GM18508 (cell line): Measurements from ENCODE around the gene FBXL7.

Experiments used
- ATAC-seq: cut with Tn5 transposase; IDR thresholded peaks from one replicate; pipeline ENCODE4 v1.9.1; 2021; ENCODE audit warnings: moderate number of reproducible peaks; ENCODE audit not compliant: insufficient read depth, unreplicated experiment

The FBXL7 gene

DNA sequence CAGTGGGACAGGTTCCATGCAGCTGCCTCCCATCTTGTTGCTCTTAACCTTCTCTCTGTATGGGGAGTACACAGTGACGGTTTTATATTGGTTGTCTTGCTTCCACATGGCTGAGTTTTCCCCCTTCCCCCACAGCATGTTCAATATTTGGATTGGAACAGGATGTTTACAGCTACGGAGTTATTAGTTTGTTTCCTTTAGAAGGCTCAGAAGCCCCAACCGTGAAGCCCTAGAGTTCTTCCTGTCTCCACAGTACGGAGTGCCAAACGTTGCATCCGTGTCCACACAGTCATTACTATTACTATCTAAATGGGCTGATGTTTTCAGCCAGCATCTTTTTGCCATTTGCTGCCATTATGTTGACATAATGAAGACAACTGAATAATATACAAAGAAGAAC is 402.1 kb downstream of the FBXL7 start:
- ATAC-seq: no peak

- no peak for ATAC-seq
Measured at GRCh38 chr5:15904899-15905830, 405.2 kb downstream of the FBXL7 start.

GRCh38 chr5:15914638-15915037 is 414.7 kb downstream of the FBXL7 start:
- no peak for ATAC-seq

- ATAC-seq: no peak
Measured at GRCh38 chr5:15926586-15926985, 426.6 kb downstream of the FBXL7 start.

DNA sequence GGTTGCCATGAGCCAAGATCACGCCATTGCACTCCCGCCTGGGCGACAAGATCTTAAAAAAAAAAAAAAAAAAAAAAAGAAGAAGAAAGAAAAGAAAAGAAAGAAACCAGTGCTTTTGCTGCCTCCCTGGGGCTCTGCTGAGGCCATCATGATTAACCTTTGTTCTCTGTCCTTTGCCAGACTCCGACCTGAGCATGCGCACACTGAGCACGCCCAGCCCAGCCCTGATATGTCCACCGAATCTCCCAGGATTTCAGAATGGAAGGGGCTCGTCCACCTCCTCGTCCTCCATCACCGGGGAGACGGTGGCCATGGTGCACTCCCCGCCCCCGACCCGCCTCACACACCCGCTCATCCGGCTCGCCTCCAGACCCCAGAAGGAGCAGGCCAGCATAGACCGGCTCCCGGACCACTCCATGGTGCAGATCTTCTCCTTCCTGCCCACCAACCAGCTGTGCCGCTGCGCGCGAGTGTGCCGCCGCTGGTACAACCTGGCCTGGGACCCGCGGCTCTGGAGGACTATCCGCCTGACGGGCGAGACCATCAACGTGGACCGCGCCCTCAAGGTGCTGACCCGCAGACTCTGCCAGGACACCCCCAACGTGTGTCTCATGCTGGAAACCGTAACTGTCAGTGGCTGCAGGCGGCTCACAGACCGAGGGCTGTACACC is 427.9 kb downstream of the FBXL7 start:
- ATAC-seq: no peak

- no peak for ATAC-seq
Measured at GRCh38 chr5:15929611-15930263, 429.8 kb downstream of the FBXL7 start.

- no peak for ATAC-seq
Measured at GRCh38 chr5:15932066-15932465, 432.1 kb downstream of the FBXL7 start.

DNA sequence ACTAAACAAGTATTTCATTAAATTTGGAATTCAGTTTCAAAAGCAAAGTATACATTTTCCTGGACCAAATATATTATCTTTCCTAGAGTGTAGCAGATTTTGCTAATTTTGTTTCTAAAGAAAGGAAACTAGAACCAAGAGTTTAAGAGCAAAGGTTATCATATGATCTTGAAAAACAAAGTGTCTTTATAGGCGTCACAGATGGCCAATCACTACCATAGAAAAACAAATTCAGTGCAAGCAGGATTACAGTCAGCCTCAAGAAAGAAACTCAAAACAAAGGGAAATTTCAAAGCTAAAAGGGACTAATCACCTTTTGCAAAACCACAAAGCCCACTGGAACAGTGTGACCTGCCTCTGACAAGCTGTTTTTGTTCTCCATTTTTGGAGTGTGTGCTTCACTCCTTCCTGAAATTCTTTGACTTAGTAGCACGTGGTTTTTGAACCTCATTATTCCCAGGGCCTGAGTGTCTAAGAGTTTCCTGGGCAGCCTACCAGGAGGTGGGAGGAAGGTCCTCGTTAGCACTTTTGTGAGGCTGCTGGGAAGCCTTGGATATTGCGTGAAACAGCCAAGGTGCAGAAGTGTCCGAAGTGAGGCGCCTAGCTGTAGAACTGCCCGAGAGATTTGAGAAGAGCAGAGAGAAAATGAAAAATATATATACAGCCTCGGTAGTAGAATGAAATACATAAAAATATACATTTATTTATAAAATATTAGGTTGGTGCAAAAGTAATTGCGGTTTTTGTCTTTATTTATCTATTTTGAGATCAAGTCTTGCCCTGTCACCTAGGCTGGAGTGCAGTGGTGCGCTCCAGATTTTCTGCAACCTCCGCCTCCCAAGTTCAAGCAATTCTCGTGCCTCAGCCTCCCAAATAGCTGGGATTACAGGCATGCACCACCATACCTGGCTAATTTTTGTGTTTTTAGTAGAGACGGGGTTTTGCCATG is 433.6 kb downstream of the FBXL7 start:
- no peak for ATAC-seq

DNA sequence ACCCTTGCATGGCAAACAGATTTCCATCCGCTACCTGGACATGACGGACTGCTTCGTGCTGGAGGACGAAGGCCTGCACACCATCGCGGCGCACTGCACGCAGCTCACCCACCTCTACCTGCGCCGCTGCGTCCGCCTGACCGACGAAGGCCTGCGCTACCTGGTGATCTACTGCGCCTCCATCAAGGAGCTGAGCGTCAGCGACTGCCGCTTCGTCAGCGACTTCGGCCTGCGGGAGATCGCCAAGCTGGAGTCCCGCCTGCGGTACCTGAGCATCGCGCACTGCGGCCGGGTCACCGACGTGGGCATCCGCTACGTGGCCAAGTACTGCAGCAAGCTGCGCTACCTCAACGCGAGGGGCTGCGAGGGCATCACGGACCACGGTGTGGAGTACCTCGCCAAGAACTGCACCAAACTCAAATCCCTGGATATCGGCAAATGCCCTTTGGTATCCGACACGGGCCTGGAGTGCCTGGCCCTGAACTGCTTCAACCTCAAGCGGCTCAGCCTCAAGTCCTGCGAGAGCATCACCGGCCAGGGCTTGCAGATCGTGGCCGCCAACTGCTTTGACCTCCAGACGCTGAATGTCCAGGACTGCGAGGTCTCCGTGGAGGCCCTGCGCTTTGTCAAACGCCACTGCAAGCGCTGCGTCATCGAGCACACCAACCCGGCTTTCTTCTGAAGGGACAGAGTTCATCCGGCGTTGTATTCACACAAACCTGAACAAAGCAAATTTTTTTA is 436.7 kb downstream of the FBXL7 start:
- ATAC-seq: no peak

DNA sequence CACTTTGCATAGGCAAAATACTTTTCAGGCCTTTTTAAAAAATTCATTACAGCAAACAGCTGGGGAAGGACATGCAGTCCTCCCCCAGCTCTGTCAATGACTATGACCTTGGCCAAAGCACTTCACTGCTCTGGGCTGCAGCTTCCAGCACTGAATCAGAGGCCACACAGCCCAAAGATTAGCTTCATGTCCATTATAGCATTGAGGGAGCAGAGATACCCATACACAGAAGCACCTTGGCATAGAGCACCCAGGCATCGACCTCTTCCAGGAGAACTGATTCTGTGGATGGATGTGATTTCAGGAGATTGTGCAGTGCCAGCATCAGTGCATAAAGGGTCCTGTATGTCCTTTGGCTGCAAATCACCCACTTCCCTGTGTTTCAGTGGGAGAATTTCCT is 437.7 kb downstream of the FBXL7 start:
- no peak for ATAC-seq

DNA sequence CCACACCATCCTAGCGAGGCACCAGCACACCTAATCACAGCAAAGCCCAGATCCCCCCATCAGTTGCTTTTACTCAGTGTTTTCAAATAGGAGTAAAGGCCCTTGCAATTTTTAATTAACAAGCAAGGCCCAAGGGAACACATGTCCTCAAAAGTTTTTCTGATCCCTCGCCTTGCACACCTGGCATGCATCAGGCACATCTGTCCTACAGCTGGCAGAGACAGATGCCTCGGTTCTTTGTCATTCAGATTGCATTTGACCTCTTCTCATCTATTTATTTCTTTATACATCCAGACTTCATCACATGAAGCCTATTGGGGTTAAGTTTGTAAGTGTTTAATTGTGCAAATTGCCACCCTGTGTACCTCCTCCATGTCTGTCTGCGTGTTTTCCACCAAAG is 438.2 kb downstream of the FBXL7 start:
- ATAC-seq: no peak

- ATAC-seq: no peak
Measured at GRCh38 chr5:15938961-15939360, 439.0 kb downstream of the FBXL7 start.

DNA sequence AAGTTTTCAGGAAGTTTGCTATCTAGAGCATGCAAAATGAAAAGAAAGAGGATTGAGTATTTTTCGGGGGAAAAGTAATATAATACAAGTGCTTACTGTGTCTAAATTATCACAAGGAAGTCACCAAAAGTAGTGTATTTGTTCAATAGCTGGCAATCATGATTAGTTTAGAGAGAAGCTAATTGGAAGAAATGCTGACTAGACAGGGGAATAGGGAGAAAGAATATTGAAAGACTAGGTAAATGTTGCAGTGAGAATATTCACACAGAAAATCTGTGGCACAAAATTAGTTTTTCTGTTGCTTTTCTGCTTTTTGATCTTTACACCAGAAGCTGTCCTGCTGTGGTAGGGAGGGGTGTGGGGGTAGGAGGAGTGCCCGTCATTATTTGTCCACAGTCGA is 440.9 kb downstream of the FBXL7 start:
- no peak for ATAC-seq

DNA sequence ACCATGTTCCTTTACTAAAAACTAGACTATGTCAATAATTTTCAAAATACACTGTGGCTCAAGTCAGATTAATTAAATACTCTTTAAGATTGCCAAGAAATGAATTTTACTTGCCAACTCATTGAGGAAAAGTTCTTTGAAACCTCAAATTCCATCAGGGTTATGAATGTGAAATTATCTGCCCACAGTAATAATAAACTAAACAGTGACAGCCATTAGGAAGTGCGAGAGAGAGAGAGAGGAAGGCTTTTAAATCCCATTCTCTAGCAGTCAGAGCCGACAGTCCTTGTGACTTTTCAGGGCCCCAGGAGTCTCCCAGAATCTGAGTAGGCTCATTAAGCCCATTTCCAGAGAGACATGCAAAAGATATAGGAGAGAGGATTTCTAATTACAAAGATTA is 443.5 kb downstream of the FBXL7 start:
- ATAC-seq: no peak

- no peak for ATAC-seq
Measured at GRCh38 chr5:15946026-15946425, 446.0 kb downstream of the FBXL7 start.

DNA sequence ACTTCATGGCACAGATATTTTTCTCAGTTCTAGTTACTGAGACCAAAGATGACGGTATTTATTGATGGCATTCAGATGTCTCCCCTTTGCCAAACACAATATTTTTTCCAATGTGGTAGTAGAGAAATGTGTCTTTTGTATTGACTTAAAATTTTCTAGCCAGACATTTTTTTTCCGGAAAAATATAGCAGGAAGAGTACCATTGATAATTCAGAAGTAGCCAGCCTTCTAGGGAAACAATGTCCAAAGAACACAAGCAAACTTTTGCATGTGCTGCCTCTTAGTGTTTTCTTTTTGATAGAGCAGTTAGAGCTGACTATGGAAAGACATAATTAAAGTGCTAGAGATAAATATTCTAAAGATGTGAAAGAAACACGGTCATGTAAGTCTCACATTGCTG is 448.2 kb downstream of the FBXL7 start:
- ATAC-seq: no peak

GRCh38 chr5:15951126-15951525 is 451.1 kb downstream of the FBXL7 start:
- ATAC-seq: no peak

GRCh38 chr5:15951550-15951949 is 451.6 kb downstream of the FBXL7 start:
- no peak for ATAC-seq

GRCh38 chr5:15956622-15957021 is 456.6 kb downstream of the FBXL7 start:
- ATAC-seq: no peak
